ENCODE measurements around the gene KDR. TPM values are rescaled to one million over a fixed set of nuclear protein-coding genes. Genes with fewer than 3 reads are reported as not detected.

Gene KDR
- total RNA-seq, 1 experiment from 2014 or later: 19.3 TPM

GRCh38 chr4:55029821-55030503 lies 95.4 kb downstream of the KDR start:
- DNase-seq (ENCODE audit: low read depth): no peak

DNA sequence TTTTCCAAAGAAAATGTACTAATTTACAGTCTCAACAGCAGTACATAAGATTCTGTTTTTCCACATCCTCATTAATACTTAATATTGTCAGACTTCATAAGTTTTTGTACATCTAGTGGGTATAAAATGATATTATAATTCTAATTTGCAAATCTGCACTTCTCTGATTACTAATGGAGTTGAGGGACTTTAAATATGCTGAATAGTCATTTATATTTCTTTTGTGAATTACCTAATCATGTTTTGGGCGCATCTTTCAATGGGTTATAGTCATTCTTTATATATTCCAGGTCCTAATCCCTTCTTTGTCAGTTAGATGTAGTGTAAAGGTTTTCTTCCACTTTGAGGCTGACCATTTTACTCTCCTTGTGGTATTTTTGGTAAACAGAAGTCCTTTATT lies 96.1 kb downstream of the KDR start:
- no peak for DNase-seq (ENCODE audit: low read depth)

Other genes starting within 250 kb of the KDR start
- gene SRD5A3, start 220.6 kb upstream of the KDR start, total RNA-seq (2014; rRNA removed): 24.4 and 26.4 TPM in 2 replicates